HG02571 (cell line): Measurements from ENCODE around the gene NLRP6.

ENCODE experiments used
- ATAC-seq: cut with Tn5 transposase; IDR thresholded peaks from one replicate; pipeline ENCODE4 v1.9.1; 2021; ENCODE audit warnings: mild to moderate bottlenecking, moderate library complexity; ENCODE audit not compliant: unreplicated experiment

NLRP6 gene

DNA sequence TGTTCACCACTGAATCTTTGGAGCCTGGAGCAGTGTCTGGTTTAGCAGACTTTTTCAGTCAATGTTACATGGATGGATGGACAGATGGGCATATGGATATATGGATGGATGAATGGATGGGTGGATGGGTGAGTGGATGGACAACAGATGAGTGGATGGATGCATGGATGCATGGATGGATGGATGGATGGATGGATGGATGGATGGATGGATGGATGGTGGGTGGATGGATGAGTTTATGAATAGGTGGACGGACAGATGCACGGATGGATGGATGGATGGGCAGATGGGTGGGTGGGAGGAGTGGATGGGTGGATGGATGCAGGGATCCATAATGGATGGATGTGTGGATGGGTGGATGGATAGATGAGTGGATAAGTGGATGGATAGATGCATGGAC, 22.4 kb upstream of the NLRP6 start:
- ATAC-seq: no peak

DNA sequence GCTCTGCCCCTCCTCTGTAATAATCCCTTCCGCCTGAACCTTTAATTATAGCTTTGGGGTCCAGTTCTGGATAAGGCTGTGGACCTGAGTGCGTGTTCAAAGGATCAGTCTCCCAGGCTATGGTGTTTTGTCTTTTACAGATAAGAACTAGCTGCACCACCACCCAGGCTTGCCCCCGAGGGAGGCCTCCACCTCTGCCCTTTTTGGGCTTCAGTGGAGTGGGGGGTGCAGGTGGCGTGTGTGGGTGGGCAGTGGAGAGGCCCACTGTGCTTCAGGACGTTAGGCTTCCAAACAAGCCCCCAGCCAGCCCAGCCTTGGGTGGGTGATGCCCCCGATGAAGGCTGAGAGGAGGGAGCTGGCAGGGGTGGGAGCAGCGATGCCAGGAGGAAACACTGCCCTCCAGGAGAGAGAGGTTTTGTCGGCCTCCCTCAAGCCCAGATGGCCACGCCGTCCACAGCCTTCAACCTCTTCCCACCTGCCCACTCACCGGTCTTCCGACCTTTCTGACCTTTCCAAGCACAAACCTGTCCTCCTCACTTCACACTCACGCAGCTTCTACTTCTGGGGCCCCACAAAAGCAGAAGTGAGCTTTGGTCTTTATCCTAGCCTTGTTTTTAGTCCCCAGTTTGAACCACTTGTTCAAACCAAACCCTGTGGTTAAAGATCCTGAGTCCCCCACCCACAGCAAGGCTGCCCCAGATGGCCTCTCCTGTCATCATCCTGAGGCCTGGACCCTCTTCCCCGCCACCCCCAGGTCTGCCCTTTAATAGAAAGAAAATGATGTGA, 21.1 kb upstream of the NLRP6 start:
- ATAC-seq: no peak

GRCh38 chr11:257766-258493, 20.3 kb upstream of the NLRP6 start:
- no peak for ATAC-seq

GRCh38 chr11:259413-259812, 18.8 kb upstream of the NLRP6 start:
- ATAC-seq: no peak

GRCh38 chr11:261624-262023, 16.6 kb upstream of the NLRP6 start:
- ATAC-seq: no peak

DNA sequence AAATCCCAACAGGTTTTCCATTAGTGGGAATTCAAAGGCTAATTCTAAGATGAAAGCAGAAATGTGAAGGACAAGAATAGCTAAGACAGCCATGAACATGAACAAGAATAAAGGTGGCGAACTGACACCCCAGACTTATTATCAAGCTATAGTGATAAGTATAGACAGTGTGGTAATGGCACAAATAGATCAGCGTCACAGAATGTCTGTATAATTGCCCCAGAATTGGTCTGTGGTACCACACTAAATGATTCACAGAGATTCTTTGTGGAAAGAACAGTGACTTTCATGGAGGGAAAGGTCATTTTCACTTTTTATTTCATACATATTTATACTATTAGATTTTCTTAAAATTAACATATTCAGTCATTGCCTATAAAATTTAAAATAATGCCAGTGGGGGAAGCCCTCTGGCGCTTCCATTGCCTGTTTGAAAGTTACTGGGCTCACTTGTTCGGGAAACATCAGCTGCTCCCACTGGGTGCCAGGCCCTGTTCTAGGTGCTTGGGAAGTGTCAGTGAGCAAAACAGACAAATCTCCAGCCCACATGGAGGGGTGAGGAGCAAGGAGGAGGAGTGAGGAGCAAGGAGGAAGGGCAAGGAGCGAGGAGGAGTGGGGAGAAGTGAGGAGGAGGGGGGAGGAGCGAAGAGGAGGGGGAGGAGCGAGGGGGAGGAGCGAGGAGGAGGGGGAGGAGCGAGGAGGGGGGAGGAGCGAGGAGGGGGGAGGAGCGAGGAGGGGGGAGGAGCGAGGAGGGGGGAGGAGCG, 11.3 kb upstream of the NLRP6 start:
- ATAC-seq: no peak

DNA sequence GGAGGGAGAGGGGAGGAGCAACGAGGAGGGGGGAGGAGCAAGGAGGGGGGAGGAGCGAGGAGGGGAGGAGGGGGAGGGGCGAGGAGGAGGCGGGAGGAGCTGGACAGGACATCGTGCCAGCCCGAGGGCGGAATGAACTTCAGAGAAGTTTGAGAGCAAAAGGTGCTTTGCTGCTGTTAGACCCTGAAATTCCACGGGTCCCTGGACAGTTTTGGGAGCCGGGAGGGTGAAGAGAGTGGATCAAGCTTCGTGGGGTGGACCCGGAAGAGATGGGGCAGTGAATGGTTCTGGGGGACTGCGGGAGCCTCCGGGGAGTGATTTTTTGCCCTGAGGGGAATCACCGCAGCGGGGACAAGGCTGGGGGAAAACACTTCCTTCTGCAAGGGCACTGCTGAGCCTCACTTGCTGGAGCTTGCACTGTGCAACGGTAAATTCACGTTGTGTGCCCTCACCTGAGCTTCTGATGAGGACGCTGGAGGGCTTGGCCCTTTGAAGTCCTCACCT, 10.7 kb upstream of the NLRP6 start:
- ATAC-seq: no peak

GRCh38 chr11:268716-269145, 9.5 kb upstream of the NLRP6 start:
- ATAC-seq: peak; percentile 43

DNA sequence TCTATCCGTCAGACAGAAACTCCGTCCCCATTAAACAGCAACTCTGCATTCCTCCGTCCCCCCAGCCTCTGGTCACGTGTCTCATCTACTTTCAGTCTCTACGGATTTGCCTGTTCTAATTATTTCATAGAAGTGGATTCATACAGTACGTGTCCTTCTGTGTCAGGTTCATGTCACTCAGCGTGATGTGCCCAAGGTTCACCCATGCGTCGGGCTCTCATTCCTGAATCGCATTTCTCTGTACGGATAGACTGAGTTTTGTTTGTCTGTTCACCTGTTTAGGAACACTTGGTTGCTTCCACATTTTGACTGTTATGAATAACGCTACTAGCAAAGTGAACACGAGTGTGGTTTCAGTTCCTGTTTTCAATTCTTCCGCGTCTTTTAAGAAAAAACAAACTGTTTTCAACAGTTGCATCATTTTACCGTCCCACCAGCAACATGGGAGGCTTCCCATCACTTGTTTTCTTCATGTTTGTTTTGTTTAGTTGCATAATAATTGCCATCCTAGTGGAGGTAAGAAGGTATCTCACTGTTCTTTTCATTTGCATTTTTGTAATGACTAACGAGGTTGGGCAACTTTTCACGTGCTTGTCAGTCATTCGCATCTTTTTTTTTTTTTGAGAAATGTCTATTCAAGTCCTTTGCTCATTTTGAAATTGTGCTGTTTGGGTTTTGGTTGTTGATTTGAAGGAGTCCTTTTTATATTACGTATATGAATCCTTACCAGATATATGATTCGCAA, 8.9 kb upstream of the NLRP6 start:
- peak; percentile 65 for ATAC-seq

GRCh38 chr11:270451-271318, 7.5 kb upstream of the NLRP6 start:
- no peak for ATAC-seq

DNA sequence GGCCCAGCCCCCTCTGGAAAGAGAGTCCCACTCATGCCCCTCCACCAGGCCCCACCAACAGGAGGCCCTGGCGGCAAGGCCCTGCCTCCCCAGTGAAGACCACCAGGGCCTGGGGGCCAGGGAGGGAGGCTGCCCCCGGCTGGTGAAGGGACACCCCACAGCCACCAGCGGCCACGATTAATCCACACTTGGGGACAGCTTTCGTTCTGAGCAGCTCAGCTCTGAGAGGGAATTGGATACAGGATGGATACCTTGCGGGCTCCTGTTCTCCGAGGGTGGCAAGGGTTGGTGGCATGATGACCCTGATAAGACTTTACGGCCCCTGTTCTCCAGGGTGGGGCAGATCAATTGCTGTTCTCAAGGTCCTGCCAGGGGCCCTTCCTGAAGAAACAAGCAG, 6.9 kb upstream of the NLRP6 start:
- ATAC-seq: no peak

GRCh38 chr11:272195-272930, 5.8 kb upstream of the NLRP6 start:
- ATAC-seq: no peak

GRCh38 chr11:272931-273198, 5.3 kb upstream of the NLRP6 start:
- no peak for ATAC-seq

- no peak for ATAC-seq
Observed at GRCh38 chr11:276219-276618, 2.0 kb upstream of the NLRP6 start.

DNA sequence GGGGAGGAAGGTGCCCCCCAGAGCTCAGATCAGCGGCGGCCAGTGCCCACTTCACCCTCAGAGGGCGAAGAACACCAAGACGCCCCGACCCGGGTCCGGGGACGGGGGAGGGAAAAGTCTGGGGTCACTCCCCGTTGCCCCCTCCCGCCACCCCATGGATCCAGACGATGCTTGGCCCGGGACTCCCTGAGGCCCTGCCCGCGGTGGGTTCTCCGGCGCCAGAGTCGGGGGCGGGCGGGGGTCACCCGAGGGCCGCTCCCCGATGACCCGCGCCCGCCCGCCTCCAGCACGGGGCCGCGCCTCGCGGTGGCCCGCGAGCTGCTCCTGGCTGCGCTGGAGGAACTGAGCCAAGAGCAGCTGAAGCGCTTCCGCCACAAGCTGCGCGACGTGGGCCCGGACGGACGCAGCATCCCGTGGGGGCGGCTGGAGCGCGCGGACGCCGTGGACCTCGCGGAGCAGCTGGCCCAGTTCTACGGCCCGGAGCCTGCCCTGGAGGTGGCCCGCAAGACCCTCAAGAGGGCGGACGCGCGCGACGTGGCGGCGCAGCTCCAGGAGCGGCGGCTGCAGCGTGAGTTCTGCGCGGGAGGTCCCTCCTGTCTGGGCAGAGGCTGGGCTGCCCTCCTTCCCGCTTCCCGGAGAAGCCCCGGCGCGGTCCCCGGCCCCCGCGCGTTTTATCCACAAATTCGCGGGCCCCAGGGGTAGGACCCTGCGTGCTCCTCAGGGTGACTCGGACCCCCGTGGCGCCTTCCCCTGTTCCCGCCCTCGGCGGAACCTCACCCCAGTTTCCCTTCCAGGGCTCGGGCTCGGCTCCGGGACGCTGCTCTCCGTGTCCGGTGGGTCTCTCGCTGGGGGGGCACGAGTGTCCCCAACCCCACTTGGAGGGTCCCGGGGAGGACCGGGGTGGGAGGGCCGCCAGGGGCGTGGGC, 1.1 kb downstream of the NLRP6 start:
- no peak for ATAC-seq

DNA sequence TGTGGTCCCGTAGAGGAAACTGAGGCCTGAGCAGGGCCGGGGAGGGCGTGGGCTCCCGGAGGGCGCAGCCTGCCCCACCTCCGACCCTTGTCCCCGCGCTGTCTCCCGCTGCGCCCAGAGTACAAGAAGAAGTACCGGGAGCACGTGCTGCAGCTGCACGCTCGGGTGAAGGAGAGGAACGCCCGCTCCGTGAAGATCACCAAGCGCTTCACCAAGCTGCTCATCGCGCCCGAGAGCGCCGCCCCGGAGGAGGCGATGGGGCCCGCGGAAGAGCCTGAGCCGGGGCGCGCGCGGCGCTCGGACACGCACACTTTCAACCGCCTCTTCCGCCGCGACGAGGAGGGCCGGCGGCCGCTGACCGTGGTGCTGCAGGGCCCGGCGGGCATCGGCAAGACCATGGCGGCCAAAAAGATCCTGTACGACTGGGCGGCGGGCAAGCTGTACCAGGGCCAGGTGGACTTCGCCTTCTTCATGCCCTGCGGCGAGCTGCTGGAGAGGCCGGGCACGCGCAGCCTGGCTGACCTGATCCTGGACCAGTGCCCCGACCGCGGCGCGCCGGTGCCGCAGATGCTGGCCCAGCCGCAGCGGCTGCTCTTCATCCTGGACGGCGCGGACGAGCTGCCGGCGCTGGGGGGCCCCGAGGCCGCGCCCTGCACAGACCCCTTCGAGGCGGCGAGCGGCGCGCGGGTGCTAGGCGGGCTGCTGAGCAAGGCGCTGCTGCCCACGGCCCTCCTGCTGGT, 1.9 kb downstream of the NLRP6 start:
- ATAC-seq: no peak

- ATAC-seq: no peak
Observed at GRCh38 chr11:280706-281485, 2.7 kb downstream of the NLRP6 start.
